ENCODE results near the gene CEP250. TPM values are rescaled to one million over a fixed set of nuclear protein-coding genes. Genes with fewer than 3 reads are reported as not detected.
A peak's percentile ranks its signal among the peaks of the same experiment; 100 is the strongest.

The CEP250 gene, protein sequence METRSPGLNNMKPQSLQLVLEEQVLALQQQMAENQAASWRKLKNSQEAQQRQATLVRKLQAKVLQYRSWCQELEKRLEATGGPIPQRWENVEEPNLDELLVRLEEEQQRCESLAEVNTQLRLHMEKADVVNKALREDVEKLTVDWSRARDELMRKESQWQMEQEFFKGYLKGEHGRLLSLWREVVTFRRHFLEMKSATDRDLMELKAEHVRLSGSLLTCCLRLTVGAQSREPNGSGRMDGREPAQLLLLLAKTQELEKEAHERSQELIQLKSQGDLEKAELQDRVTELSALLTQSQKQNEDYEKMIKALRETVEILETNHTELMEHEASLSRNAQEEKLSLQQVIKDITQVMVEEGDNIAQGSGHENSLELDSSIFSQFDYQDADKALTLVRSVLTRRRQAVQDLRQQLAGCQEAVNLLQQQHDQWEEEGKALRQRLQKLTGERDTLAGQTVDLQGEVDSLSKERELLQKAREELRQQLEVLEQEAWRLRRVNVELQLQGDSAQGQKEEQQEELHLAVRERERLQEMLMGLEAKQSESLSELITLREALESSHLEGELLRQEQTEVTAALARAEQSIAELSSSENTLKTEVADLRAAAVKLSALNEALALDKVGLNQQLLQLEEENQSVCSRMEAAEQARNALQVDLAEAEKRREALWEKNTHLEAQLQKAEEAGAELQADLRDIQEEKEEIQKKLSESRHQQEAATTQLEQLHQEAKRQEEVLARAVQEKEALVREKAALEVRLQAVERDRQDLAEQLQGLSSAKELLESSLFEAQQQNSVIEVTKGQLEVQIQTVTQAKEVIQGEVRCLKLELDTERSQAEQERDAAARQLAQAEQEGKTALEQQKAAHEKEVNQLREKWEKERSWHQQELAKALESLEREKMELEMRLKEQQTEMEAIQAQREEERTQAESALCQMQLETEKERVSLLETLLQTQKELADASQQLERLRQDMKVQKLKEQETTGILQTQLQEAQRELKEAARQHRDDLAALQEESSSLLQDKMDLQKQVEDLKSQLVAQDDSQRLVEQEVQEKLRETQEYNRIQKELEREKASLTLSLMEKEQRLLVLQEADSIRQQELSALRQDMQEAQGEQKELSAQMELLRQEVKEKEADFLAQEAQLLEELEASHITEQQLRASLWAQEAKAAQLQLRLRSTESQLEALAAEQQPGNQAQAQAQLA (N-terminal part only)
- total RNA-seq (2021; ENCODE audit: unreplicated experiment) (42.3 TPM), Bru-seq, nascent RNA (percentile 67 among the genes with signal in this experiment), BruChase-seq, experiment 1, labeled RNA remaining after a 6-hour chase (percentile 74 among the genes with signal in this experiment), BruChase-seq, experiment 2, labeled RNA remaining after a 2-hour chase (percentile 71 among the genes with signal in this experiment)
- polyA plus RNA-seq (2012), result 25.9 and 32.2 TPM in 2 replicates
- long read RNA-seq, full-length matches to known transcripts, result 2 of 59 reads
- long read RNA-seq, partial matches to known transcripts, result 27 of 59 reads
- long read RNA-seq, other reads (novel, unspliced or antisense), result 30 of 59 reads

DNA sequence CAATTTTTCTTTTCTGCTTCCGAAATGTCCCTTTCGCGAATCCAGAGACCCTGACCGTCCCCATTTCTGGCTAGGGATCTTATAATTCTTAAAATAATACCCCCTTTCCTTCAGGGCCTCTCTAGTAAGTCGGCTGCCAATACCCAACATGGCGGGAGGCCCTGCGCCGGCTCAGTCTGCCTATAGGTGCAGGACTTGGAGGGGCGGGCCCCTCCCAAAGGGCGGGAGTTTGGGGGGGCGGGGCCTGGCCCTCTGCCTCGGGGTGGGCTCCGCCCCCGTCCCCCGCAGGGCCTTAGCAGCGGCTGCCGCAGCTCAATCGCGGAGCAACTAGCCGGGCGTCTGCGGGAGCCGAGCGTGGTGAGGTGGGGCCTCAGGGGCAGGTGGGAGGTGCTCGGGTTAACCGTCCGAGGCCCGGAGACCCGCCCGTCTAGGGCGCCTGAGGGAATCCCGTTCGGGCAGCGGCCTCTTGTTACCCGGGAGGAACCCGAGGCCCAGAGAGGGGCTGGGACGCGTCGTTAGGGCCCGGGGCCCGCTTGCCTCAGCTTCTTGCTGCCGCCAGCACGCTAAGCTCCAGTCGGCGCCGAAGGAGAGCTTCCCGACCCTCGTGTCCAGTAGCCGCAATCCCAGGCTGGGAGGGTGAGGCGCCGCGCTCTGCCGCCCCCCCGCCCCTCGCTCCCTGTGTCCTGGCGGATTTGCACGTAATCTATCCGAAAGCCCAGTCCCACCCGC is at the start of gene CEP250:
CEP250 (plus strand) TSS at position 718 of the 729 bp plus-strand sequence. CDS start 6,770 bp downstream, outside the sequence.
- H3K79me2 ChIP-seq (ENCODE audit: insufficient read depth, low read length), result peaks cover 35% of the 10 kb centered on the region
- TSS peak; percentile 51 for BruUV-seq (replicated peaks)
- peak within 1 kb of the TSS; percentile 78 for H3K4me2 ChIP-seq (ENCODE audit: low read length)
- no peaks in the 10 kb centered on the region for H4K20me1 ChIP-seq (ENCODE audit: insufficient read depth)
- H3K9me3 ChIP-seq (ENCODE audit: control insufficient read depth in 1 of 2, insufficient read depth in 1 of 2, low read depth in 1 of 2, low read length in 2 of 2), result no peaks in the 10 kb centered on the region
- peak within 1 kb of the TSS; percentile 95 for H3K27ac ChIP-seq (ENCODE audit: low read depth, low read length)
- DNase-seq (ENCODE audit: low read depth, low spot score) (peak; percentile 89), ATAC-seq (peak; percentile 93)
- CTCF ChIA-PET, result interaction anchor here (0.7 to 1.8 kb wide), 9 partner anchors 7 to 499 kb away, joined by 3 to 9 read pairs (median 4); partner anchors contain the start of gene SCAND1
- H3K9ac ChIP-seq (ENCODE audit: low read length), result peak within 1 kb of the TSS; percentile 90
- RAD21 ChIA-PET (ENCODE audit: low non-redundant PET in 1 of 2, low total read pairs in 2 of 2, uncharacterized antibody in 2 of 2, unreplicated experiment in 2 of 2), result interaction anchor here in 1 of 2 experiments (1.4 kb wide), 1 partner anchor 151 kb away, joined by 4 read pairs; no protein-coding TSS in a partner anchor
- H3K4me1 ChIP-seq (ENCODE audit: control insufficient read depth in 1 of 2, insufficient read depth in 2 of 2, low read length in 2 of 2), result peaks cover 8 to 26% of the 10 kb centered on the region in 2 experiments; a peak in 3 of 4 replicates
- POLR2A ChIA-PET, result interaction anchor here (0.6 to 3.2 kb wide), 14 partner anchors 11 to 684 kb away, joined by 3 to 11 read pairs (median 4); partner anchors contain the start of genes MMP24OS, RBM39, SCAND1 and SPAG4
- H3K4me3 ChIP-seq (replicated peaks in 1 of 2; ENCODE audit: low read depth in 1 of 2, low read length in 2 of 2), result peak within 1 kb of the TSS; percentile 83 to 93
- no peaks in the 10 kb centered on the region for H3K27me3 ChIP-seq (ENCODE audit: insufficient read depth, low read length)
- H3K9me2 ChIP-seq (ENCODE audit: insufficient read depth), result no peaks in the 10 kb centered on the region
- H3K36me3 ChIP-seq (ENCODE audit: control insufficient read depth in 1 of 2, insufficient read depth in 2 of 2, low read length in 2 of 2), result peaks cover 2 to 3% of the 10 kb centered on the region in 2 experiments; a peak in 1 of 4 replicates
- peak within 1 kb of the TSS; percentile 83 for H2AFZ ChIP-seq (ENCODE audit: low read depth, low read length, poor library complexity, severe bottlenecking)
- intact Hi-C loops (cut with micrococcal nuclease), result no loop called here
- TF ChIP-seq CEBPB (IDR thresholded peaks at IDR 0.05; ENCODE audit: low read depth) (no peak), CBX3 (IDR thresholded peaks at IDR 0.05; ENCODE audit: low read depth) (no peak), ATF3 (IDR thresholded peaks at IDR 0.05) (no peak), POLR2AphosphoS5 (IDR thresholded peaks at IDR 0.05; ENCODE audit: low read depth, low read length) (peak; percentile 60), MAX (IDR thresholded peaks at IDR 0.05) (peak; percentile 66; the same call in 1 of the 2 replicates), SP1 (IDR thresholded peaks at IDR 0.05; ENCODE audit: low read depth) (peak; percentile 24; the same call in 1 of the 2 replicates), RAD21 (IDR thresholded peaks at IDR 0.05; ENCODE audit: low read depth) (no peak), ZNF274 (IDR thresholded peaks at IDR 0.05; ENCODE audit: low read depth, low read length) (no peak), EGR1 (IDR thresholded peaks at IDR 0.05; ENCODE audit: low read depth) (peak; percentile 82), EZH2 (IDR thresholded peaks at IDR 0.05) (no peak), POLR2A (IDR thresholded peaks at IDR 0.05; ENCODE audit: borderline replicate concordance, extremely low read depth, insufficient read depth, insufficient read length) (peak; percentile 55)
- TF ChIP-seq, protein P1, sequence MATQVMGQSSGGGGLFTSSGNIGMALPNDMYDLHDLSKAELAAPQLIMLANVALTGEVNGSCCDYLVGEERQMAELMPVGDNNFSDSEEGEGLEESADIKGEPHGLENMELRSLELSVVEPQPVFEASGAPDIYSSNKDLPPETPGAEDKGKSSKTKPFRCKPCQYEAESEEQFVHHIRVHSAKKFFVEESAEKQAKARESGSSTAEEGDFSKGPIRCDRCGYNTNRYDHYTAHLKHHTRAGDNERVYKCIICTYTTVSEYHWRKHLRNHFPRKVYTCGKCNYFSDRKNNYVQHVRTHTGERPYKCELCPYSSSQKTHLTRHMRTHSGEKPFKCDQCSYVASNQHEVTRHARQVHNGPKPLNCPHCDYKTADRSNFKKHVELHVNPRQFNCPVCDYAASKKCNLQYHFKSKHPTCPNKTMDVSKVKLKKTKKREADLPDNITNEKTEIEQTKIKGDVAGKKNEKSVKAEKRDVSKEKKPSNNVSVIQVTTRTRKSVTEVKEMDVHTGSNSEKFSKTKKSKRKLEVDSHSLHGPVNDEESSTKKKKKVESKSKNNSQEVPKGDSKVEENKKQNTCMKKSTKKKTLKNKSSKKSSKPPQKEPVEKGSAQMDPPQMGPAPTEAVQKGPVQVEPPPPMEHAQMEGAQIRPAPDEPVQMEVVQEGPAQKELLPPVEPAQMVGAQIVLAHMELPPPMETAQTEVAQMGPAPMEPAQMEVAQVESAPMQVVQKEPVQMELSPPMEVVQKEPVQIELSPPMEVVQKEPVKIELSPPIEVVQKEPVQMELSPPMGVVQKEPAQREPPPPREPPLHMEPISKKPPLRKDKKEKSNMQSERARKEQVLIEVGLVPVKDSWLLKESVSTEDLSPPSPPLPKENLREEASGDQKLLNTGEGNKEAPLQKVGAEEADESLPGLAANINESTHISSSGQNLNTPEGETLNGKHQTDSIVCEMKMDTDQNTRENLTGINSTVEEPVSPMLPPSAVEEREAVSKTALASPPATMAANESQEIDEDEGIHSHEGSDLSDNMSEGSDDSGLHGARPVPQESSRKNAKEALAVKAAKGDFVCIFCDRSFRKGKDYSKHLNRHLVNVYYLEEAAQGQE (IDR thresholded peaks at IDR 0.05; ENCODE audit: low read depth), result no peak
- TF ChIP-seq, protein P2, sequence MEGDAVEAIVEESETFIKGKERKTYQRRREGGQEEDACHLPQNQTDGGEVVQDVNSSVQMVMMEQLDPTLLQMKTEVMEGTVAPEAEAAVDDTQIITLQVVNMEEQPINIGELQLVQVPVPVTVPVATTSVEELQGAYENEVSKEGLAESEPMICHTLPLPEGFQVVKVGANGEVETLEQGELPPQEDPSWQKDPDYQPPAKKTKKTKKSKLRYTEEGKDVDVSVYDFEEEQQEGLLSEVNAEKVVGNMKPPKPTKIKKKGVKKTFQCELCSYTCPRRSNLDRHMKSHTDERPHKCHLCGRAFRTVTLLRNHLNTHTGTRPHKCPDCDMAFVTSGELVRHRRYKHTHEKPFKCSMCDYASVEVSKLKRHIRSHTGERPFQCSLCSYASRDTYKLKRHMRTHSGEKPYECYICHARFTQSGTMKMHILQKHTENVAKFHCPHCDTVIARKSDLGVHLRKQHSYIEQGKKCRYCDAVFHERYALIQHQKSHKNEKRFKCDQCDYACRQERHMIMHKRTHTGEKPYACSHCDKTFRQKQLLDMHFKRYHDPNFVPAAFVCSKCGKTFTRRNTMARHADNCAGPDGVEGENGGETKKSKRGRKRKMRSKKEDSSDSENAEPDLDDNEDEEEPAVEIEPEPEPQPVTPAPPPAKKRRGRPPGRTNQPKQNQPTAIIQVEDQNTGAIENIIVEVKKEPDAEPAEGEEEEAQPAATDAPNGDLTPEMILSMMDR (IDR thresholded peaks at IDR 0.05 in 2 of 3, conservative IDR thresholded peaks at IDR 0.05 in 1 of 3; ENCODE audit: borderline replicate concordance in 1 of 3, insufficient read depth in 1 of 3, low read depth in 2 of 3, low read length in 2 of 3), result no peak

All from HCT116 (cell line).